Fibroblast of skin of scalp (primary cell): ENCODE data around the gene BCHE.

Source experiments
- DNase-seq: peaks from one replicate; pipeline ENCODE4 v3.0.0-alpha.2; 2013

The BCHE gene

DNA sequence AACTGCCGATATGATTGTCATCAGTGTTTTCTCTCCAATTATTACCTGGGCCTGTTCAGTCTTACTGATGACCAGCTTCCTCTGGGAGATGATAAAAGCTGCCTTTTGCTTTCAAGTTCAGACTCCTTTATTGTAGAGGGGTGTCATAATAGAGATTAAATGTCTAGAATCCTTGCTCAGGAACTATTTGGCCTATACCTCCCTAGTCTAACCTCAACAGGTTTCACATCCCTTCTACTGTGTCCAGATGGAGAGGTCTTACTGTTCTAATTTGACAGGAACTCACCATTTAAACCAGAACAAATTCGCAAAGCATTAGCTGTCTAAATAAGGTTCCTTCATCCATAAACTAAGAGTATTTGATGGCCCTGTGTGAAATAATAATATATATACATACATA is 88.0 kb downstream of the BCHE start:
- no peak for DNase-seq

DNA sequence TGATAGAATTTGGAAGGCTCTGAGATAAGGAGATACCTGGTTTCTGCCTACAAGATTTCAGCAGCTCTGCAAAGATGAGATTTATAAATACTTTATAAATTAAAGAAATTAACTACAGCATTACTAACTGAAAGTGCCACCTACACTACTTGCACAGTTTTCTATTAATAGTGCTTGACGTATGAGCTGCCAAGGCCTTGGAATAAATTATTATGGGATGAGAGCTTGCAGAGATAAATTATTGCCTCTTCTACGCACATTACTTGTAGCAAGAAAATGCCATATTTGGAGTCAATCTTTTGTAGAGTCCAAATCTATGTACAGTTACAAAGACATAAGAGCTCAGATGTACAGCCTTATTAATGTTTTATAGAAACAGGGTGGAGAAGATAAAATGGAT is 89.1 kb downstream of the BCHE start:
- DNase-seq = no peak

- no peak for DNase-seq
These were observed 90.3 kb downstream of the BCHE start for GRCh38 chr3:165746874-165747273.

- DNase-seq = no peak
These were observed 93.2 kb downstream of the BCHE start for GRCh38 chr3:165744025-165744424.

GRCh38 chr3:165742351-165742750 is 94.9 kb downstream of the BCHE start:
- DNase-seq = no peak

GRCh38 chr3:165729756-165730155 is 107.5 kb downstream of the BCHE start:
- DNase-seq = no peak

DNA sequence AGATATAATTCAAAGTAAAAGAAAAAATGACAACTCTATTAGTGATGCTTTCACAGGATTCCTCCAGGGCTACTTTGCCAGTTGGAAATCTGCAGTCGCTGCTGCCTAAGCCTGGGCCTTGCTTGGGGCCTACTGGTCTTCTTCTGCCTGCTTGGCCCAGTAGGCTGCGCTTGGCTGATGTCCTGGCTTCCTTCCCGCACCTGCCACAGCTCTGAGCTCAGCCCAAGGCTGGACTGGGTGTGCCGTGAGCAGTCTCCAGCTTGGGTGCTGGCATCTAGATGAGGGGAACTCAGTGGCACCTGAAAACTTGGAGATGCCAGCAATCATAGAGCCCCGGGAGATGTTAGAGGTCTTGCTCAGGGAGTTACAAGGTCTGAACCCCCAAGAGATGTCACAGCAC is 108.3 kb downstream of the BCHE start:
- DNase-seq = no peak

DNA sequence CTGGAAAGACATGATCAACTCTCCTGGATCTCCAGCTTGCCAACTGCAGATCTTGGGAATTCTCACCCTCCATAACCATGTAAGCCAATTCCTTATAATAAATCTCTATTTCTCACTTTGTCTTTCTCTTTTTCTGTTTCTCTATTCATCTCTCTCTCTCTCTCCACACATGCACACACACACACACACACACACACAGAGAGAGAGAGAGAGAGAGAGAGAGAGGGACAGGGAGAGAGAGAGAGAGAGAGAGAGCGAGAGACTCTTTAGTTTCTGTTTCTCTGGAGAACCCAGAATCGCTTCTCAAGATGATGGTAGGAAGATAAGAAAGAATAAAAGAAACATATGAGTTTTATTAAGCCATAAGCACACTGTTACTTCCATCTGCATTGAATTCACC is 111.9 kb downstream of the BCHE start:
- DNase-seq = no peak
